SIG-M5 treated with dmso at 0.1 percent for 504 hours (cell line): ENCODE measurements around the gene ZMYND8.
"Not testable (repeated sequence)": the region's sequence is repeated elsewhere in the genome, so short reads cannot be mapped to it uniquely, and the experiment has no call there.

Experiments used
- DNase-seq: peaks from one replicate; lab custom pipeline; 2025; ENCODE audit not compliant: unreplicated experiment; lab: John Stamatoyannopoulos, UW

ZMYND8 gene

GRCh38 chr20:47314647-47315338 lies 41.7 kb downstream of the ZMYND8 start:
- DNase-seq: peak; percentile 46

- no peak for DNase-seq
Measured at GRCh38 chr20:47311967-47312681, 44.4 kb downstream of the ZMYND8 start.

GRCh38 chr20:47311211-47311610 lies 45.3 kb downstream of the ZMYND8 start:
- no peak for DNase-seq

GRCh38 chr20:47310729-47311128 lies 45.8 kb downstream of the ZMYND8 start:
- no peak for DNase-seq

GRCh38 chr20:47309806-47310426 lies 46.6 kb downstream of the ZMYND8 start:
- no peak for DNase-seq

- DNase-seq: no peak
Measured at GRCh38 chr20:47309394-47309793, 47.1 kb downstream of the ZMYND8 start.

- DNase-seq: not testable (repeated sequence)
Measured at GRCh38 chr20:47307569-47307968, 48.9 kb downstream of the ZMYND8 start.

- no peak for DNase-seq
Measured at GRCh38 chr20:47306755-47307370, 49.6 kb downstream of the ZMYND8 start.

GRCh38 chr20:47306095-47306494 lies 50.4 kb downstream of the ZMYND8 start:
- DNase-seq: no peak

GRCh38 chr20:47305667-47306066 lies 50.8 kb downstream of the ZMYND8 start:
- no peak for DNase-seq

GRCh38 chr20:47304287-47304686 lies 52.2 kb downstream of the ZMYND8 start:
- peak; percentile 99 for DNase-seq

- DNase-seq: no peak
Measured at GRCh38 chr20:47303736-47304135, 52.8 kb downstream of the ZMYND8 start.

GRCh38 chr20:47300071-47300470 lies 56.4 kb downstream of the ZMYND8 start:
- DNase-seq: no peak

GRCh38 chr20:47298624-47299023 lies 57.9 kb downstream of the ZMYND8 start:
- DNase-seq: no peak

- DNase-seq: no peak
Measured at GRCh38 chr20:47297746-47298145, 58.8 kb downstream of the ZMYND8 start.

GRCh38 chr20:47296950-47297349 lies 59.5 kb downstream of the ZMYND8 start:
- peak; percentile 89 for DNase-seq

- DNase-seq: peak; percentile 87
Measured at GRCh38 chr20:47295921-47296426, 60.5 kb downstream of the ZMYND8 start.

- no peak for DNase-seq
Measured at GRCh38 chr20:47295129-47295813, 61.2 kb downstream of the ZMYND8 start.

- DNase-seq: no peak
Measured at GRCh38 chr20:47293631-47294030, 62.9 kb downstream of the ZMYND8 start.

- no peak for DNase-seq
Measured at GRCh38 chr20:47292581-47292980, 63.9 kb downstream of the ZMYND8 start.
